NCI-H774 (cell line): Measurements from ENCODE around the gene C13orf42.

Source experiments
- DNase-seq: peaks from one replicate; lab custom pipeline; 2025; lab: John Stamatoyannopoulos, UW

C13orf42 gene

GRCh38 chr13:51111174-51111573 is at the start of gene C13orf42:
TSS of gene C13orf42 (minus strand) at chr13:51111274. CDS start at chr13:51111209, 65 bp downstream.
- DNase-seq, result no peak

GRCh38 chr13:51158880-51159518 is 47.9 kb upstream of the C13orf42 start:
- DNase-seq, result no peak

- no peak for DNase-seq
Measured at GRCh38 chr13:51158365-51158764, 47.3 kb upstream of the C13orf42 start.

DNA sequence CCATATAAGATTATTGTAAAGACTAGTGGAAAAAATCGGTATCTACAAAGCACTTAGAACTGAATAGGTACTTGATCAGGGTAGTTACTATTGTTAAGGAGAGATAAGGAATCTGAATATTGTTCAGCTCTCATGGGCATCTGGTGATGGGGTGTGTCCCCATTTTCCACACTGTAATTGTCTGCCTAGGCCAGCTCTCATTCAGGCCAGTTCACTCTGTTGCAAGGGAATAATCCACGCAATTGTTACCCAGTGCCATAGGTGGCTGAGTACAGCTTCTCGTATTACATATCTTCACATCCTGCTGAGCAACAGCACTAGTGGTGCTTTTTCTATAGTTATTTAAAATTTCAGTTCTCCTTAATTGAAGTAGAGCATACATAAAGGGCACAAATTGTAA is 45.6 kb upstream of the C13orf42 start:
- no peak for DNase-seq

DNA sequence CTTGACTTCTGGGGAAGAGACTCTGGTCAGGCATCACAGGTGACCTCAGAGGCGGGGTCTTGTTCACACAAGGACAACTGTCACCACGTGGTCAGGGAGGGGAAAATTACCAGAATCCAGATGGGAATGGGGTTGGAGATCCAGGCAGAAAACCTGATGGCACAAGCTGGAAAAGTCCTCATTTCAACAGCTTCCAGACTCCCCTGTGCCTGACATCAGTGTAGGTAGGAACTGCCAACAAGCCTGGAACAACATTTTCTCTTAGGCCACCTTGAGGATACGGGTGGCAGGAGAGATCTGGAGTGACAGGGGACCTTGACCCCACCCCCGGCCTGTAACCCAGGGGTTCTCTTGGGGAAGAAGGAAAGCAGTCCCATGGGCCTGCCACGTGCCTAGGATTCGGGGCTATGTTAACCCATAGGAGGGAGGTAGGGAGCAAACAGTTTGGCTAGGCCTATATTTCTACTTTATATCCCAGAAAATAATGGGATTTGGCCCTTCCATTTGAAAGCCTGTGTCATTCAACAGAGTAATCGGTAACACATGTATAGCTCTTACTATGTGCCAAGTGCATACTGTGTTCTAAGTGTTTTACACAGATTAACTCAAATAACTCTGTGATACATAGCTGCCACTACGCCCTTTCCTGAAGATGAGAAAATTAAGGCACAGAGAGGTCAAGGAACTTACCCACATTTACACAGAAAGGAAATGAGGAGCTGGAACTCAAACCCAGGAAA is 44.9 kb upstream of the C13orf42 start:
- no peak for DNase-seq

GRCh38 chr13:51155161-51155560 is 44.1 kb upstream of the C13orf42 start:
- DNase-seq, result no peak

DNA sequence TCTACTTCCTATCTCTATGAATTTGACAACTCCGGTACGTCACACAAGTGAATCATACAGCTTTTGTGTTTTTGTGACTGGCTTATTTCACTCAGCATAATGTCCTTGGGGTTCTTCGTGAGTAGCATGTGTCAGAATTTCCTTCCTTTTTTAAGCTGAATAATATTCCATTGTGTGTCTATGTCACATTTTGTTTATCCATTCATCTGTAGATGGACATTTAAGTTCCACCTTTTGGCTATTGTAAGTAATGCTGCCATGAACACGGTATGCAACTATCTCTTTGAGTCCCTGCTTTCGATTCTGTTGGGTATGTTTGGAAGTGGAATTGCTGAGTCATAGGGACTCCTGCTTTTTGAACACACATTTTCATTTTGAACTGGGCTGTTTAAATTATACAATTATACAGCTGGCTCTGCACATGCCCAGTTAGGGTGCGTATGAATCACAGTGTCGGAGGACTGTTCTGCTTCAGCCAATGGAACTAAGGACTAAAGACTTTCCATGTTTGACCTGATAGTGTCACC is 43.0 kb upstream of the C13orf42 start:
- no peak for DNase-seq

DNA sequence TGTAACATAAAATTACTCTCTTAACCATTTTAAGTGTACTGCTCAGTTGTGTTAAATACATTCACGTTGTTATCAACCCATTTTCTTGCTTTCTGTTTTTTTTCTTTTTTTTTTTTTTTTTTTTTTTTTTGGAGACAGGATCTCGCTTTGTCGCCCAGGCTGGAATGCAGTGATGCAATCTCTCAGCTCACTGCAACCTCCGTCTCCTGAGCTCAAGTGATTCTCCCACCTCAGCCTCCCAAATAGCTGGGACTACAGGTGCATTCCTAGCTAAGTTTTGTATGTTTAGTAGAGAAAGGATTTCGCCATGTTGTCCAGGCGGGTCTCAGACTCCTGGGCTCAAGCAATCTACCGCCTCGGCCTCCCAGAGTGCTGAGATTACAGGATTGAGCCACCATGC is 42.5 kb upstream of the C13orf42 start:
- no peak for DNase-seq

GRCh38 chr13:51152701-51153100 is 41.6 kb upstream of the C13orf42 start:
- no peak for DNase-seq

DNA sequence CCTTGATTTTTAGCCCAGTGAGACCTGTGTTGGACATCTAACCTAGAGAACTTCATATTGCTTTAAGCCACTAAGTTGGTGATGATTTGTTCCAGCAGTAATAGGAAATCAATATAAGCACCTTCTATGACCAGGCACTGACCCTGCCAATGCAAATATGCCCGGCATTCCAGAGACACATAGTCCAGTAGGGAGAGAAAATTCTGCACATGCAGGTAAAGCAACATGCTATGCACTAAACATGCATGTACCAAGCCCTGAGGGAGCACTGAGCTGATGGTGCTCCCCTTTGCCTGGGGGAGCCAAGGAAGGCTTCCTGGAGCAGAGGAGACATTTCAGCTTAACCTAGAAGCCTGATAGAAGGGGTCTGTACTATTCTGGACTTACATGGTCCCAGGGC is 40.4 kb upstream of the C13orf42 start:
- DNase-seq, result no peak

- no peak for DNase-seq
Measured at GRCh38 chr13:51148952-51149573, 38.0 kb upstream of the C13orf42 start.

DNA sequence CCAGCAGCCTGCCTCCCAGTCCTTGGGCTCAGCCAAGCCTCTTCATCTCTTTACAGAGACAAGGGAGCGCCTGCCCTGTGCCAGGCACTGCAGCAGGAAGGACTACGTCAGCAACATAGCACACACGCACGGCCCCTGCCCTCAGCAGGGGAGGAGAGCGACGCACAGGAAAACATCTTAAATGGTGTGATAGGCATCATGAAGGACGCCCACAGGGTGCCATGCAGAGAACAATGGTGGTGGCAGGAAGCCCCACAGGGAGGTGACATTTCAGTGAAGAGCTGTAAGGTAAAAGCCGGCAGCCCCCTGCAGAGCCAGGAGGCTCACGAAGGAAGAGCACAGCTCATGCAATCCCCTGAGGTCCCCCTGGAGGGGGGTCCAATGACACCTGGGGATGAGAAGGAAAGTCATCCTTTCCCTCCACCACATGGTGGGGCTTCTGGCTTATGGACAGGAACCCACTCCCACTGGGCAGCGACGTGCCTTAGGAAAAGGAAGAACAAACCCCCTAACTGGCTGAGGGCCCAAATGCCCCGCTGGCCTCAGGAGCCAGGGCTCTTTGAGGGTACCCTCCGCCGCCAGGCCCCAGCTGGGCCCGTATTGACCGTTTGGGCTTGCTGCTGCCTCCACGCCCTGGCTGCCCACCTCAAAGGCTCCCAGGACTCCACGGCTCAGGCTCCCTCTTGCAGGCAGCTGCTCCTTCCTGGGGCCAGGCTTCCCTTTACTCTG is 37.3 kb upstream of the C13orf42 start:
- DNase-seq, result no peak

- no peak for DNase-seq
Measured at GRCh38 chr13:51147732-51148131, 36.7 kb upstream of the C13orf42 start.

DNA sequence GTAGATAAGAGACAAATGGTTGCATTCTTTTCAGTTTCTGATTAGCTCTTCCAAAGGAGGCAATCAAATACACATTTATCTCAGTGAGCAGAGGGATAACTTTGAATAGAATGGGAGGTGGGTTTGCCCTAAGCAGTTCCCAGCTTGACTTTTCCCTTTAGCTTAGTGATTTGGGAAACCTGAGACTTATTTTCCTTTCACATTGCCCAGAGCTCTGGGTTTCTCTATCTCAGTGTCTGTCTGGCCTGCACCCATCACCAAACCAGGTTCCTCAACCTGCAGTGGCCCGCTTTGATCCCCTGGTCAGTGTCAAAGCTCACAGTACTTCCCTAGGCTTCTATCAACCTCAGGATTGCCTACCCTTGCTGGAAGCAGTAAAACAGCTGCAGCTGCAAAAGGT is 35.6 kb upstream of the C13orf42 start:
- DNase-seq, result no peak

GRCh38 chr13:51137250-51137649 is 26.2 kb upstream of the C13orf42 start:
- no peak for DNase-seq

DNA sequence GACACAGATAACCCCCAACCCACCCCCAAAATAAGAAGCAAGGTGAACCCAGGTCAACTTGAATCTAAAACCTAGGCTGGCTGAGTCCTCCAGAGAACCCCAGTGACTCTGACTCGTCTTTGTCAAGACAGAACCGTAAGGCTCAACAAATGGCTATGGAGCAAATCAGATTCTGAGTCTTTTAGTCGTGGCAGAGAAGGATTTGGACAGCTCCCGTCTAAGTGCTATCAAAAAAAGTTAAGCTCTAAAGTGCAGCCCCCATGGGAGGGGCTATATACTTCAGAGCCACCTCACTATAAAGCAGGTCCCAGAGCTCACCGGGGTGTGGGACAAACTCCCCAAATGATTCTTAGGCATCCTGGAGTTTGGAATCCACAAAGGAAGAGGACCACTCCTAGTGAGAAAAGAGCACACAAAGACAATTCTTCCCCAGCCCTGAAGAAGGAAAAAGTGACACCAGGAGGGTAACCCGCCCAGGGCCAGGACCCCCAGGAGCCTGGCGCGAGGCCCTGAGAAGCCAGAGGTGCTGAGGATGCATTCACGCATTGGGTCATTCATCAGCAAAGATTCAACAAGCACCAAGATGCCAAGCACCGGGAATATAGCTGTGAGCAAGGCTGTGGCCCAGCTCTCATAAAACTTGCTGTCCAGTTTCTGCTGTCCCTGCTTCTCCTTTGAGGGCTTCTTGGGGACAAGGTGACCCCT is 25.4 kb upstream of the C13orf42 start:
- no peak for DNase-seq

- DNase-seq, result no peak
Measured at GRCh38 chr13:51134763-51135365, 23.8 kb upstream of the C13orf42 start.

DNA sequence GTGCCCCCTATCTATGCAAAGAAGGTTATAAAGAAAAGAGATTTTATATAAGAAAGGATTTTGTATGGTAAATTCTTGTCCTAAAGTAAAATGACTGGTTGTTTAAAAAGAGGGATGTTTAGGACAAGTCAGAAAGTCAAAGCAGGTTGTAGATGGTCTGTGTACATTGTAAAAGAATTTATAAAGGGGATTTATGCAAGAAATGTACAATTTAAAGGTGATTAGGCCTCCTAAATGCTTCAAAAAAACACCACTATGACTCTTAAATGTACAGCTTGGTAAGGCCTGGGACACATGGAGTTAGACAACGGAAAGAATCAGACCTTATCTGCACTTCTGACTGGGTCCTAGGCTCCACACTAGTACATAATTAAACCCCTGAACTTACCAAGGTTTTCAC is 19.3 kb upstream of the C13orf42 start:
- DNase-seq, result no peak

DNA sequence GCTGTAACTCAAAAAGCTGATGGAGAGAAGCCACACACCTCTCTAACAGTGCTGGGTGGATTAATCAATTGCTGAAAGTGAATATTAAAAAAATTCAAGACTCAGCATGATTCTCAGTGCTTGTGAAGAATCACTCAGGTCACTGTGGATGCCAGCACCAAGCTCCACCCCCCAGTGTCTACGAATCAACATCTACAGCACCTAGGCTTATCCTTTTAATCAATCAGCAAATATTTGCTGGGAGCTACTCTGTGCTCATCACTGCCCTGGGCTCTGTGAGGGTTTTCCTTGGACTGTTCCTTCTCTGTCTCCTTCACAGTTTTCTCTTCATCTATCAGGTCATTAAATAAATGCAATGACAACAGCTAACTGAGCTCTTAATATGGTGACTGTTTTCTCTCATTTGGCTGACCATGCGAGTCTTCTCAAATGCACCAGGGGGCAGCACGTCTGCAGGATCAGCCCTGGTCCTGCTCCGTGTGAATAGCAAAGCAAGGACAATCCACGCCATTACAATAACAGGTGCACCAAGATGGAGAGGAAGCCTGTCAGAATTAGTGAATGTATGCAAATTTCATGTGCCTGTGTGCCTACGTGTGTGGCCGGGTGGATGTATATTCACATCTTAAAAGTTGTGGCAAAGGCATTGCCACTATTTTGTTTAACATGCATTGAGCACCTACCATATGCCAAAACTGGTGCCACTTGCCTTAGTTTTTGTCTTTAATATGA is 14.6 kb upstream of the C13orf42 start:
- DNase-seq, result peak; percentile 45

GRCh38 chr13:51122868-51123566 is 11.9 kb upstream of the C13orf42 start:
- DNase-seq, result no peak
